Stomach (tissue), 4 donors: ENCODE data around the gene APP.

Experiments
- POLR2AphosphoS5 ChIP-seq, 3 donors: sonication (generic); formaldehyde crosslinking; IDR thresholded peaks; one replicate each; pipeline ENCODE4 v1.6.1; 2016; ENCODE audit warnings: antibody characterized with exemption in 3 of 3
- TF ChIP-seq, protein P1 (sequence below), 7 experiments: fragments of 450-650 bp in 4 of 7; fragments of 200-600 bp in 3 of 7; sonication (generic) in 3 of 7; IDR thresholded peaks; one replicate each; pipeline ENCODE4 v1.5.1; 2016 to 2019; ENCODE audit warnings: antibody characterized with exemption in 7 of 7, control low read depth in 2 of 7, mild to moderate bottlenecking in 1 of 7

GRCh38 chr21:26195708-26196107, 25.1 kb upstream of the APP start:
- TF ChIP-seq POLR2AphosphoS5 (IDR thresholded peaks at IDR 0.05): no peak
- TF ChIP-seq, protein P1, sequence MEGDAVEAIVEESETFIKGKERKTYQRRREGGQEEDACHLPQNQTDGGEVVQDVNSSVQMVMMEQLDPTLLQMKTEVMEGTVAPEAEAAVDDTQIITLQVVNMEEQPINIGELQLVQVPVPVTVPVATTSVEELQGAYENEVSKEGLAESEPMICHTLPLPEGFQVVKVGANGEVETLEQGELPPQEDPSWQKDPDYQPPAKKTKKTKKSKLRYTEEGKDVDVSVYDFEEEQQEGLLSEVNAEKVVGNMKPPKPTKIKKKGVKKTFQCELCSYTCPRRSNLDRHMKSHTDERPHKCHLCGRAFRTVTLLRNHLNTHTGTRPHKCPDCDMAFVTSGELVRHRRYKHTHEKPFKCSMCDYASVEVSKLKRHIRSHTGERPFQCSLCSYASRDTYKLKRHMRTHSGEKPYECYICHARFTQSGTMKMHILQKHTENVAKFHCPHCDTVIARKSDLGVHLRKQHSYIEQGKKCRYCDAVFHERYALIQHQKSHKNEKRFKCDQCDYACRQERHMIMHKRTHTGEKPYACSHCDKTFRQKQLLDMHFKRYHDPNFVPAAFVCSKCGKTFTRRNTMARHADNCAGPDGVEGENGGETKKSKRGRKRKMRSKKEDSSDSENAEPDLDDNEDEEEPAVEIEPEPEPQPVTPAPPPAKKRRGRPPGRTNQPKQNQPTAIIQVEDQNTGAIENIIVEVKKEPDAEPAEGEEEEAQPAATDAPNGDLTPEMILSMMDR (IDR thresholded peaks at IDR 0.05): no peak
